HepG2 (cell line): ENCODE results near the gene CUL9. TPM values are rescaled to one million over a fixed set of nuclear protein-coding genes. Genes with fewer than 3 reads are reported as not detected.
A peak's percentile ranks its signal among the peaks of the same experiment; 100 is the strongest.

Source experiments
- ATAC-seq: fragments of 200-7000 bp; cut with Tn5 transposase; 3 replicates; pipeline ENCODE4 v1.9.1; 2020; ENCODE audit warnings: mild to moderate bottlenecking, moderate library complexity
- BruUV-seq: library from RNA; stranded (reverse); fragments of 400-500 nt; replicated peaks from 2 replicates; lab custom pipeline; 2021; lab: Mats Ljungman, UMichigan
- CTCF ChIA-PET: fragments of 300-600 bp; formaldehyde crosslinking; extraction: SDS; loops from one replicate; lab custom pipeline; 2021; ENCODE audit warnings: low total read pairs, inconsistent platforms, low intra/inter-chr PET ratio; lab: Yijun Ruan, JAX
- POLR2A ChIA-PET: fragments of 350-600 bp; sonication (Branson Sonifier 250); formaldehyde crosslinking; loops from one replicate; lab custom pipeline; 2020; ENCODE audit warnings: antibody characterized with exemption, inconsistent platforms; lab: Yijun Ruan, JAX
- DNase-seq: peaks from one replicate; pipeline ENCODE4 v3.0.0-alpha.2; 2015; ENCODE audit warnings: low spot score
- FAIRE-seq: peaks from 3 replicates; lab custom pipeline; 2011; peaks lifted over from hg19 to GRCh38; lab: Jason Lieb, UNC
- H2AFZ ChIP-seq: one replicate; pipeline ENCODE4 v1.6.1; 2011; ENCODE audit warnings: low read length, inconsistent platforms
- H3K27ac ChIP-seq: fragments of 300-600 bp; 3 replicates; pipeline ENCODE4 v1.8.0; 2011; ENCODE audit warnings: mixed run types, mild to moderate bottlenecking, mixed read lengths, low read length, inconsistent platforms; ENCODE audit not compliant: insufficient read depth; ENCODE audit errors: extremely low read length
- H3K27me3 ChIP-seq, 2 experiments: fragments of 200-600 bp in 1 of 2; 2 replicates in 1 of 2; 3 replicates in 1 of 2; pipeline versions ENCODE4 v1.6.0 to v1.8.0; 2011; ENCODE audit warnings: low read length in 2 of 2, mild to moderate bottlenecking in 2 of 2, moderate library complexity in 2 of 2, inconsistent platforms in 1 of 2; ENCODE audit not compliant: insufficient read depth in 2 of 2, control insufficient read depth in 1 of 2
- H3K36me3 ChIP-seq, 2 experiments: fragments of 200-600 bp in 1 of 2; replicated peaks in 1 of 2; 2 replicates in 1 of 2; 3 replicates in 1 of 2; pipeline versions ENCODE4 v1.5.1 to v1.8.0; 2011; ENCODE audit warnings: low read length in 2 of 2, inconsistent platforms in 1 of 2; ENCODE audit not compliant: insufficient read depth in 2 of 2, control insufficient read depth in 1 of 2
- H3K4me1 ChIP-seq: 2 replicates; pipeline ENCODE4 v1.5.1; 2012; ENCODE audit warnings: low read length, inconsistent platforms; ENCODE audit not compliant: insufficient read depth
- H3K4me2 ChIP-seq: 2 replicates; pipeline ENCODE4 v1.6.0; 2011; ENCODE audit warnings: low read depth, low read length, inconsistent platforms
- H3K4me3 ChIP-seq, 3 experiments: fragments of 200-600 bp in 1 of 3; sonication (generic), shearing (Covaris generic) in 1 of 3; replicated peaks in 1 of 3; 2 replicates each; pipeline ENCODE4 v1.5.1; 2011 to 2016; ENCODE audit warnings: low read length in 3 of 3, inconsistent platforms in 2 of 3, low read depth in 2 of 3, mild to moderate bottlenecking in 2 of 3, control low read depth in 1 of 3, mixed read lengths in 1 of 3; ENCODE audit not compliant: insufficient read depth in 1 of 3
- H3K79me2 ChIP-seq: one replicate; pipeline ENCODE4 v1.6.1; 2011; ENCODE audit warnings: low read length, inconsistent platforms; ENCODE audit not compliant: insufficient read depth
- H3K9ac ChIP-seq: 2 replicates; pipeline ENCODE4 v1.6.0; 2011; ENCODE audit warnings: mild to moderate bottlenecking, low read depth, low read length, inconsistent platforms; ENCODE audit not compliant: insufficient read depth
- H3K9me3 ChIP-seq: 2 replicates; pipeline ENCODE4 v1.5.1; 2012; ENCODE audit warnings: mild to moderate bottlenecking, low read length
- H4K20me1 ChIP-seq: 2 replicates; pipeline ENCODE4 v1.6.0; 2011; ENCODE audit warnings: inconsistent platforms, mild to moderate bottlenecking, low read length, moderate library complexity; ENCODE audit not compliant: insufficient read depth
- HDAC6 ChIP-seq: fragments of 200-600 bp; sonication (generic); IDR thresholded peaks from 2 replicates; pipeline ENCODE4 v1.7.0; 2017; ENCODE audit warnings: mild to moderate bottlenecking, antibody characterized with exemption, low read length, low read depth
- NFKB2 ChIP-seq: sonication (generic); formaldehyde crosslinking; IDR thresholded peaks from 2 replicates; pipeline ENCODE4 v1.4.0; 2020; ENCODE audit warnings: missing genetic modification reagents, borderline replicate concordance
- PATZ1 ChIP-seq: sonication (generic); formaldehyde crosslinking; IDR thresholded peaks from 2 replicates; pipeline ENCODE4 v1.4.0; 2020; ENCODE audit warnings: missing genetic modification reagents
- RBAK ChIP-seq: sonication (generic); formaldehyde crosslinking; IDR thresholded peaks from 2 replicates; pipeline ENCODE4 v1.5.1; 2020; ENCODE audit warnings: mild to moderate bottlenecking, missing genetic modification reagents
- RFX3 ChIP-seq: IDR thresholded peaks from 2 replicates; pipeline ENCODE4 v1.6.1; 2016; ENCODE audit warnings: missing biosample characterization, missing genetic modification reagents
- SAFB2 ChIP-seq: sonication (generic); formaldehyde crosslinking; IDR thresholded peaks from 2 replicates; pipeline ENCODE4 v1.5.1; 2020; ENCODE audit warnings: missing genetic modification reagents, low read depth, mild to moderate bottlenecking, borderline replicate concordance
- SNAPC4 ChIP-seq: sonication (generic); formaldehyde crosslinking; IDR thresholded peaks from 2 replicates; pipeline ENCODE4 v1.4.0; 2020; ENCODE audit warnings: mild to moderate bottlenecking, missing genetic modification reagents
- STAT5B ChIP-seq: sonication (generic); formaldehyde crosslinking; IDR thresholded peaks from 2 replicates; pipeline ENCODE4 v1.4.0; 2020; ENCODE audit warnings: missing genetic modification reagents
- ZNF101 ChIP-seq: sonication (generic); formaldehyde crosslinking; IDR thresholded peaks from 2 replicates; pipeline ENCODE4 v1.4.0; 2020; ENCODE audit warnings: mild to moderate bottlenecking, low read depth, missing genetic modification reagents, borderline replicate concordance
- ZNF441 ChIP-seq: sonication (generic); formaldehyde crosslinking; IDR thresholded peaks from 2 replicates; pipeline ENCODE4 v1.7.0; 2021; ENCODE audit warnings: missing genetic modification reagents, borderline replicate concordance
- ZNF703 ChIP-seq: sonication (generic); formaldehyde crosslinking; IDR thresholded peaks from 2 replicates; pipeline ENCODE4 v1.5.1; 2020; ENCODE audit warnings: missing genetic modification reagents, mild to moderate bottlenecking, moderate library complexity, borderline replicate concordance
- WGBS: methylation state at CpG from one replicate; pipeline ENCODE4 v1.1.6; 2017; ENCODE audit warnings: low lambda C conversion rate; 5-methylcytosine and 5-hydroxymethylcytosine counted together
- in situ Hi-C: cut with HindIII; loops from 2 replicates; pipeline ENCODE4 v1.10.0; 2017; ENCODE audit warnings: low pct_unique_long_range_greater_than_20kb; ENCODE audit not compliant: extremely low pct_ligation_motif_present
- intact Hi-C: fragments of 100-400 bp; cut with micrococcal nuclease; formaldehyde crosslinking; loops from one replicate; pipeline ENCODE4 v1.10.0; 2022; ENCODE audit not compliant: unreplicated experiment
- polyA plus RNA-seq, 8 experiments: library from polyadenylated mRNA; depleted of rRNA in 3 of 8; stranded (reverse) in 7 of 8; unstranded in 1 of 8; fragments of >200 nt; fragmentation: Illumina TruSeq in 4 of 8; extraction: Trizol in 4 of 8; gene quantifications; 2 replicates each; pipeline versions ENCODE4 v1.2.1 to v1.2.3, GENCODE V29; 2011 to 2016; ENCODE audit warnings: low read depth in 4 of 8, missing spikeins in 1 of 8, mixed read lengths in 1 of 8; ENCODE audit not compliant: insufficient read depth in 1 of 8
- total RNA-seq, 5 experiments: library from RNA; depleted of rRNA; stranded (reverse); fragments of >200 nt; fragmentation: Illumina TruSeq; extraction: Trizol; gene quantifications; 2 replicates each; pipeline ENCODE4 v1.2.3, GENCODE V29; 2016; ENCODE audit warnings: low read depth in 1 of 5
- TF ChIP-seq, protein P1 (sequence below): sonication (generic); formaldehyde crosslinking; IDR thresholded peaks from 2 replicates; pipeline ENCODE4 v1.4.0; 2020; ENCODE audit warnings: mild to moderate bottlenecking, missing genetic modification reagents
- TF ChIP-seq, protein P2 (sequence below): IDR thresholded peaks from 2 replicates; pipeline ENCODE4 v1.6.1; 2016

The CUL9 gene
- total and polyA plus RNA-seq, 2 of the 13 experiments (the other 11 are each of a cell fraction or from before 2014, with no cell fraction given): 11.4 to 13.7 TPM

DNA sequence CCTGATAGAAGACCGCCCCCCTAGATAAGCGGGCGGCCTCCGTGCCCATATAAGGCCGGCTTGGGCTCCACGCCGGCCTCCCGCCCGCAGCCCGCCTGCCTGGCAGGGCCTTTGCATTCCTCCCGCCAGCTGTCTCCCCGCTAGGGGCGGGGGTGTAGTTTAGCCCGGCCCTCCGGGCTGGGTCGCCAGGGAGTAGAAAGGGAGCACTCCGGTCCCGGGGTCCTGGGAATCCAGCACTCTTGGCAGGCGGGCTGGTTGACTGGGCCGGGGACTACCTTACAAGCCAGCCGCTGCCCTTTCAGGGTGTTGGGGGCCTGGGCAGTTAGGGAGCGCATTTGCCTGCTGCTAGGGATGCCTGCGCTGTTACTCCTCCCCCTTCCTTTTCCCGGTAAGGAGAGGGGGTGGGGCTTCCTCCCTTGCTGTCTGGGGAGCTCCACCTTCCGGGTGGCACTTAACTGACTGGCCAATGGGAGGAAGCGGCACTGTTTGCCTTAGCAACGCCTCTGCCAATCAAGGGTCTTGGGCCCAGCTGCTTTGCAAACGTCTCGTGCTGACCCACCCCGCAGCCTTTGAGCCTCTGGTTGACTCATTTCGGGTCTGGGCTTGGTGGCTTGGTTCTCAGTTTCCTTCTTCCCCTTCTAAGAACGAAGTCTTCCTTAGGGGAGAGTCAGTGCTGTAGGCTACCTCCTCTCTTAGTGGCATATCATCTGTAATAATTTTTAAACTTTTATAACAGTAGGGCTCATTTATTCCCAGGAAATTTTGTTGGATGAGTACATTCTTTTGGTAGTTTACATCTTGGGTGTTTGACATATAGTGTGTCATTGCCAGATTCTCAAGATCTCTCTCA lies 7.5 kb upstream of the CUL9 start:
- H3K36me3 ChIP-seq: peaks cover 27 to 40% of the 10 kb centered on the region in 2 experiments
- TF ChIP-seq ZNF101 (CRISPR knock-in tag): no peak
- no peak for TF ChIP-seq HDAC6
- no peak for TF ChIP-seq RBAK (CRISPR knock-in tag)
- peak; percentile 66; the same call in 1 of the 2 replicates for TF ChIP-seq SNAPC4 (CRISPR knock-in tag)
- TF ChIP-seq ZNF703 (CRISPR knock-in tag): no peak
- no peak for TF ChIP-seq SAFB2
- TF ChIP-seq RFX3 (CRISPR knock-in tag): peak; percentile 86
- TF ChIP-seq ZNF441: no peak
- no peak for TF ChIP-seq STAT5B (CRISPR knock-in tag)
- TF ChIP-seq, protein P1, sequence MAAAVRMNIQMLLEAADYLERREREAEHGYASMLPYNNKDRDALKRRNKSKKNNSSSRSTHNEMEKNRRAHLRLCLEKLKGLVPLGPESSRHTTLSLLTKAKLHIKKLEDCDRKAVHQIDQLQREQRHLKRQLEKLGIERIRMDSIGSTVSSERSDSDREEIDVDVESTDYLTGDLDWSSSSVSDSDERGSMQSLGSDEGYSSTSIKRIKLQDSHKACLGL (CRISPR knock-in tag): 0 out of 2 replicates have a peak, but pooled peaks have one; percentile 51
- 0 out of 2 replicates have a peak, but pooled peaks have one; percentile 21 for TF ChIP-seq NFKB2
- TF ChIP-seq, protein P2, sequence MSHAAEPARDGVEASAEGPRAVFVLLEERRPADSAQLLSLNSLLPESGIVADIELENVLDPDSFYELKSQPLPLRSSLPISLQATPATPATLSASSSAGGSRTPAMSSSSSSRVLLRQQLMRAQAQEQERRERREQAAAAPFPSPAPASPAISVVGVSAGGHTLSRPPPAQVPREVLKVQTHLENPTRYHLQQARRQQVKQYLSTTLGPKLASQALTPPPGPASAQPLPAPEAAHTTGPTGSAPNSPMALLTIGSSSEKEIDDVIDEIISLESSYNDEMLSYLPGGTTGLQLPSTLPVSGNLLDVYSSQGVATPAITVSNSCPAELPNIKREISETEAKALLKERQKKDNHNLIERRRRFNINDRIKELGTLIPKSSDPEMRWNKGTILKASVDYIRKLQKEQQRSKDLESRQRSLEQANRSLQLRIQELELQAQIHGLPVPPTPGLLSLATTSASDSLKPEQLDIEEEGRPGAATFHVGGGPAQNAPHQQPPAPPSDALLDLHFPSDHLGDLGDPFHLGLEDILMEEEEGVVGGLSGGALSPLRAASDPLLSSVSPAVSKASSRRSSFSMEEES (CRISPR knock-in tag): peak; percentile 62
- peak; percentile 93 for TF ChIP-seq PATZ1 (CRISPR knock-in tag)

More for the DNA sequence above, 7.5 kb upstream of the CUL9 start:
- H3K4me2 ChIP-seq: peak overlapping the region; percentile 95
- FAIRE-seq (peak; percentile 97), DNase-seq (peak; percentile 99), ATAC-seq (peak; percentile 76)
- intact Hi-C loops: loop anchor here (1.0 to 5.0 kb wide), 3 partner anchors 8 to 453 kb away; partner anchors contain the start of genes CUL9, DNPH1 and GTPBP2
- in situ Hi-C loops: no loop called here
- ChIA-PET POLR2A (interaction anchor here (0.6 to 1.9 kb wide), 27 partner anchors 8 to 455 kb away, joined by 3 to 13 read pairs (median 4); partner anchors contain the start of genes ABCC10, CUL7, CUL9 and DNPH1), CTCF (no interaction called here)
- H3K27me3 ChIP-seq: no peaks in the 10 kb centered on the region; a peak in 1 of 5 replicates
- no peaks in the 10 kb centered on the region for H3K9me3 ChIP-seq
- 2% methylated on average over 17 of the region's 32 CpGs for WGBS
- H3K27ac ChIP-seq: peak overlapping the region; percentile 57
- peak overlapping the region; percentile 3 to 97 (median 95); a peak in 4 of 6 replicates for H3K4me3 ChIP-seq
- peaks cover 37% of the 10 kb centered on the region for H3K4me1 ChIP-seq
- H3K79me2 ChIP-seq: peaks cover 36% of the 10 kb centered on the region
- no TSS peak for BruUV-seq
- H2AFZ ChIP-seq: no peak overlapping the region
- peak overlapping the region; percentile 96; the same call in 1 of the 2 replicates for H3K9ac ChIP-seq
- H4K20me1 ChIP-seq: peaks cover 32% of the 10 kb centered on the region
